IPS-11a (cell line): ENCODE results near the gene ZFP62.

Experiments used
- H3K4me3 ChIP-seq: one replicate; pipeline ENCODE4 v1.5.1; 2013; ENCODE audit warnings: low read depth, low read length, control low read depth

Gene ZFP62

GRCh38 chr5:180869587-180869986 lies 8.5 kb upstream of the ZFP62 start:
- H3K4me3 ChIP-seq, result no peak overlapping the region

GRCh38 chr5:180868960-180869359 lies 7.9 kb upstream of the ZFP62 start:
- H3K4me3 ChIP-seq, result no peak overlapping the region

GRCh38 chr5:180866985-180867384 lies 5.9 kb upstream of the ZFP62 start:
- H3K4me3 ChIP-seq, result no peak overlapping the region

- no peak overlapping the region for H3K4me3 ChIP-seq
These were observed 5.1 kb upstream of the ZFP62 start for GRCh38 chr5:180865981-180866695.

- no peak overlapping the region for H3K4me3 ChIP-seq
These were observed 1.6 kb upstream of the ZFP62 start for GRCh38 chr5:180862645-180863044.

- H3K4me3 ChIP-seq, result peak overlapping the region; percentile 92
These were observed 696 bp downstream of the ZFP62 start for GRCh38 chr5:180860273-180860886.

GRCh38 chr5:180858586-180858985 lies 2.5 kb downstream of the ZFP62 start:
- H3K4me3 ChIP-seq, result no peak overlapping the region

- no peak overlapping the region for H3K4me3 ChIP-seq
These were observed 7.3 kb downstream of the ZFP62 start for GRCh38 chr5:180853848-180854176.

- no peak overlapping the region for H3K4me3 ChIP-seq
These were observed 7.8 kb downstream of the ZFP62 start for GRCh38 chr5:180853121-180853847.

GRCh38 chr5:180852495-180852894 lies 8.6 kb downstream of the ZFP62 start:
- no peak overlapping the region for H3K4me3 ChIP-seq

GRCh38 chr5:180850434-180851078 lies 10.5 kb downstream of the ZFP62 start:
- H3K4me3 ChIP-seq, result no peak overlapping the region

- no peak overlapping the region for H3K4me3 ChIP-seq
These were observed 11.2 kb downstream of the ZFP62 start for GRCh38 chr5:180849827-180850226.

GRCh38 chr5:180848878-180849277 lies 12.2 kb downstream of the ZFP62 start:
- H3K4me3 ChIP-seq, result no peak overlapping the region

GRCh38 chr5:180848265-180848664 lies 12.8 kb downstream of the ZFP62 start:
- H3K4me3 ChIP-seq, result no peak overlapping the region

- no peak overlapping the region for H3K4me3 ChIP-seq
These were observed 14.1 kb downstream of the ZFP62 start for GRCh38 chr5:180847026-180847425.

- H3K4me3 ChIP-seq, result no peak overlapping the region
These were observed 16.2 kb downstream of the ZFP62 start for GRCh38 chr5:180844858-180845257.

GRCh38 chr5:180844432-180844831 lies 16.6 kb downstream of the ZFP62 start:
- no peak overlapping the region for H3K4me3 ChIP-seq

- no peak overlapping the region for H3K4me3 ChIP-seq
These were observed 21.1 kb downstream of the ZFP62 start for GRCh38 chr5:180839935-180840334.

GRCh38 chr5:180839227-180839626 lies 21.8 kb downstream of the ZFP62 start:
- no peak overlapping the region for H3K4me3 ChIP-seq

- H3K4me3 ChIP-seq, result no peak overlapping the region
These were observed 23.6 kb downstream of the ZFP62 start for GRCh38 chr5:180837478-180837877.

GRCh38 chr5:180832638-180833068 lies 28.4 kb downstream of the ZFP62 start:
- H3K4me3 ChIP-seq, result no peak overlapping the region
